ENCODE results near the gene ULK4.

DNA sequence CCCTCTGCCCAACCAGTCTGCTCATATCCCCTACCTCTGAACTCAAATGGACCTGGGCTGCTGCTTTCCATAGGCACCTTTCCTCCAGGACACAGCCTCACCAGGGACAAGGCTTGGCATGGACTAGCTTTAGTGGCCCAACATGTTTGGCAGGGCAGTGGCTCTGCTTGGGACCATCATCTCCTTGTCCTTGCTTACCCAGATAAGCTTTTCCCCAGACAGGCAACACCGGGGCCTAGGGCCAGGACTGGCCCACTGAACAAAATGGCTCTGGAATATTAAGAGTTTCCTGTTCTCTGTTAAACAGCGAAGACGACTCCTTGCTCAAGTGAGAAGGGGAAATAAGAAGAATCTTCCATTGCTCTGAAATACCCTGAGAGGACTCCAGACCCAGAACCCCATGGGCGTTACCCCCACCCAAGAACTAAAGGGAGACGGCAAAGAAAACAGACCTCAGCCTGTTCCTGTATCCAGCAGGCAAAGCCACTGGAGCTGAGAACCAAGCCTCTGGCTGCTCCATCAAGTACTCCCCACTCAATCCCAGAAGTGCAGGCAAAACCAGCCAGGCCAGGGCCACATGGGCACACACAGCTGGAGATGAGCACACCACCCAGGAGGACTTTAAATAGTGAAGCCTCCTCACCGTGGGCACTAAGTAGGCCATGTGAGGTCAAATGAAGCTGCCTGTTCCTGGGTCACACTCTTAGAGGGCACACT lies 717.1 kb downstream of the ULK4 start:
- TF ChIP-seq, protein P1, sequence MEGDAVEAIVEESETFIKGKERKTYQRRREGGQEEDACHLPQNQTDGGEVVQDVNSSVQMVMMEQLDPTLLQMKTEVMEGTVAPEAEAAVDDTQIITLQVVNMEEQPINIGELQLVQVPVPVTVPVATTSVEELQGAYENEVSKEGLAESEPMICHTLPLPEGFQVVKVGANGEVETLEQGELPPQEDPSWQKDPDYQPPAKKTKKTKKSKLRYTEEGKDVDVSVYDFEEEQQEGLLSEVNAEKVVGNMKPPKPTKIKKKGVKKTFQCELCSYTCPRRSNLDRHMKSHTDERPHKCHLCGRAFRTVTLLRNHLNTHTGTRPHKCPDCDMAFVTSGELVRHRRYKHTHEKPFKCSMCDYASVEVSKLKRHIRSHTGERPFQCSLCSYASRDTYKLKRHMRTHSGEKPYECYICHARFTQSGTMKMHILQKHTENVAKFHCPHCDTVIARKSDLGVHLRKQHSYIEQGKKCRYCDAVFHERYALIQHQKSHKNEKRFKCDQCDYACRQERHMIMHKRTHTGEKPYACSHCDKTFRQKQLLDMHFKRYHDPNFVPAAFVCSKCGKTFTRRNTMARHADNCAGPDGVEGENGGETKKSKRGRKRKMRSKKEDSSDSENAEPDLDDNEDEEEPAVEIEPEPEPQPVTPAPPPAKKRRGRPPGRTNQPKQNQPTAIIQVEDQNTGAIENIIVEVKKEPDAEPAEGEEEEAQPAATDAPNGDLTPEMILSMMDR (IDR thresholded peaks at IDR 0.05; ENCODE audit: poor library complexity, severe bottlenecking), result no peak
- TF ChIP-seq MXI1 (conservative IDR thresholded peaks at IDR 0.05; ENCODE audit: poor library complexity, severe bottlenecking) (no peak), EZH2 (IDR thresholded peaks at IDR 0.05; ENCODE audit: borderline replicate concordance, insufficient read depth, low read length, poor library complexity, severe bottlenecking) (no peak), REST (IDR thresholded peaks at IDR 0.05; ENCODE audit: borderline replicate concordance) (no peak), EP300 (conservative IDR thresholded peaks at IDR 0.05; ENCODE audit: poor library complexity, severe bottlenecking) (no peak), RAD21 (conservative IDR thresholded peaks at IDR 0.05) (no peak), TAF1 (IDR thresholded peaks at IDR 0.05; ENCODE audit: low read depth) (no peak), POLR2AphosphoS5 (IDR thresholded peaks at IDR 0.05) (no peak)

Data from neural cell (in vitro differentiated cells).